Keratinocyte (primary cell): ENCODE measurements around the gene ISG15. TPM values are rescaled to one million over a fixed set of nuclear protein-coding genes. Genes with fewer than 3 reads are reported as not detected.
"Not testable (repeated sequence)": the region's sequence is repeated elsewhere in the genome, so short reads cannot be mapped to it uniquely, and the experiment has no call there.

ENCODE experiments used
- DNase-seq: peaks from one replicate; pipeline ENCODE4 v3.0.0-alpha.2; 2011; ENCODE audit warnings: low read depth, missing footprints, low spot score
- FAIRE-seq: peaks from 2 replicates; lab custom pipeline; 2011; peaks lifted over from hg19 to GRCh38; lab: Jason Lieb, UNC
- H2AFZ ChIP-seq: 2 replicates; pipeline ENCODE4 v1.6.0; 2012; ENCODE audit warnings: low read length, control low read depth, inconsistent platforms; ENCODE audit not compliant: control insufficient read depth
- H3K27ac ChIP-seq: 2 replicates; pipeline ENCODE4 v1.5.1; 2011; ENCODE audit warnings: low read length; ENCODE audit not compliant: control insufficient read depth, insufficient read depth
- H3K27me3 ChIP-seq: 3 replicates; pipeline ENCODE4 v1.6.0; 2011; ENCODE audit warnings: low read length; ENCODE audit not compliant: control insufficient read depth, insufficient read depth; ENCODE audit errors: extremely low read depth
- H3K36me3 ChIP-seq, 2 experiments: 2 replicates in 1 of 2; 3 replicates in 1 of 2; pipeline ENCODE4 v1.5.1; 2011; ENCODE audit warnings: low read length in 2 of 2, mild to moderate bottlenecking in 1 of 2; ENCODE audit not compliant: control insufficient read depth in 2 of 2, insufficient read depth in 2 of 2; ENCODE audit errors: extremely low read depth in 1 of 2
- H3K4me1 ChIP-seq: 3 replicates; pipeline ENCODE4 v1.5.1; 2011; ENCODE audit warnings: low read length; ENCODE audit not compliant: control insufficient read depth, insufficient read depth; ENCODE audit errors: extremely low read depth
- H3K4me2 ChIP-seq: 3 replicates; pipeline ENCODE4 v1.6.0; 2011; ENCODE audit warnings: low read depth, low read length; ENCODE audit not compliant: control insufficient read depth, insufficient read depth; ENCODE audit errors: extremely low read depth
- H3K4me3 ChIP-seq, 3 experiments: fragments of 200-600 bp in 1 of 3; sonication (generic) in 1 of 3; 2 replicates in 2 of 3; 3 replicates in 1 of 3; pipeline ENCODE4 v1.5.1; 2011 to 2016; ENCODE audit warnings: low read length in 3 of 3, mild to moderate bottlenecking in 3 of 3, control low read depth in 2 of 3, inconsistent platforms in 1 of 3, low read depth in 1 of 3, mixed read lengths in 1 of 3, mixed run types in 1 of 3, moderate library complexity in 1 of 3; ENCODE audit not compliant: control insufficient read depth in 2 of 3, insufficient read depth in 2 of 3; ENCODE audit errors: extremely low read depth in 1 of 3
- H3K79me2 ChIP-seq: 2 replicates; pipeline ENCODE4 v1.6.0; 2012; ENCODE audit warnings: low read length; ENCODE audit not compliant: control insufficient read depth, insufficient read depth
- H3K9ac ChIP-seq: 3 replicates; pipeline ENCODE4 v1.6.0; 2011; ENCODE audit warnings: low read length; ENCODE audit not compliant: control insufficient read depth, insufficient read depth; ENCODE audit errors: extremely low read depth
- H3K9me1 ChIP-seq: 3 replicates; pipeline ENCODE4 v1.6.0; 2011; ENCODE audit warnings: low read length; ENCODE audit not compliant: control insufficient read depth, insufficient read depth; ENCODE audit errors: extremely low read depth
- H3K9me3 ChIP-seq: 2 replicates; pipeline ENCODE4 v1.5.1; 2012; ENCODE audit warnings: low read depth, low read length; ENCODE audit not compliant: control insufficient read depth
- H4K20me1 ChIP-seq: 3 replicates; pipeline ENCODE4 v1.6.0; 2011; ENCODE audit warnings: low read length; ENCODE audit not compliant: control insufficient read depth, insufficient read depth; ENCODE audit errors: extremely low read depth
- dilution Hi-C: fragments of 300-500 bp; cut with MboI; formaldehyde crosslinking; loops from one replicate; pipeline ENCODE4 v1.7.0; 2020; ENCODE audit warnings: low sequenced_read_pairs; ENCODE audit not compliant: extremely low pct_ligation_motif_present
- polyA plus RNA-seq, 5 experiments: library from polyadenylated mRNA; depleted of rRNA in 3 of 5; stranded (reverse) in 3 of 5; stranded (forward) in 1 of 5; unstranded in 1 of 5; fragments of >200 nt; gene quantifications; 1 replicate in 1 of 5; 2 replicates in 3 of 5; 3 replicates in 1 of 5; pipeline versions ENCODE4 v1.2.1 to v1.2.3, GENCODE V29; 2011 to 2012; ENCODE audit warnings: missing spikeins in 2 of 5, low read depth in 1 of 5, low replicate concordance in 1 of 5
- TF ChIP-seq, protein P1 (sequence below), 3 experiments: IDR thresholded peaks in 1 of 3; conservative IDR thresholded peaks in 1 of 3; optimal IDR thresholded peaks in 1 of 3; 2 replicates in 2 of 3; 3 replicates in 1 of 3; pipeline versions ENCODE3 to v1.5.1; 2011; ENCODE audit warnings: low read length in 3 of 3, mild to moderate bottlenecking in 3 of 3, moderate library complexity in 2 of 3, control low read depth in 1 of 3, inconsistent platforms in 1 of 3; ENCODE audit not compliant: insufficient read depth in 2 of 3; ENCODE audit errors: extremely low read depth in 1 of 3

Gene ISG15
- polyA plus RNA-seq, 1 donor (not counting 4 experiments of a cell fraction or from before 2014, with no cell fraction given), result 246 TPM

DNA sequence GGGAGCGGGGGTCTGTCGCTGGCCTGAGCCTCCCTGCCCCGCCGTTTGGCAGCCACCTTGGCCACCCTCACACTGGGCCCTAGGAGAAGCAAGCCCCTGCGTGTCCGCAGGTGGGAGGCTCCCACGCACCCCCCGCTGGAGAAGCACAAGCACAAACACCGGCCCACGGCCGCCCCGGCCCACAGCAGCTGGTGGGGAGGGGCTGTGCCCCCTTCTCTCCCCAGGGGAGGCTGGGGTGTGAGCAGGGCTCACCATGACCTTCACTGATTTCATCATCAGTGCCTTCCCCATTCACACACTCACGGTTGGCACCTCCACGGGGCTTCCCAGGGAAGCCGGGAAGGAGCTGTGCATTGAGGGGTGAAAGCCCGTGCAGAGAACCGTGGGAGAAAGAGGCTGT lies 14.5 kb downstream of the ISG15 start:
- H2AFZ ChIP-seq, result no peak overlapping the region
- H3K4me1 ChIP-seq, result peaks cover 37% of the 10 kb centered on the region
- peaks cover 69% of the 10 kb centered on the region for H3K79me2 ChIP-seq
- H3K9me1 ChIP-seq, result peaks cover 5% of the 10 kb centered on the region
- H3K9me3 ChIP-seq, result no peaks in the 10 kb centered on the region
- peaks cover 15% of the 10 kb centered on the region for H4K20me1 ChIP-seq
- dilution Hi-C loops, result no loop called here
- H3K27ac ChIP-seq, result no peak overlapping the region
- FAIRE-seq, result no peak
- H3K4me2 ChIP-seq, result no peak overlapping the region
- H3K9ac ChIP-seq, result no peak overlapping the region
- peaks cover 25 to 29% of the 10 kb centered on the region in 2 experiments for H3K36me3 ChIP-seq
- no peaks in the 10 kb centered on the region for H3K27me3 ChIP-seq
- no peak overlapping the region for H3K4me3 ChIP-seq
- no peak for DNase-seq
- TF ChIP-seq, protein P1, sequence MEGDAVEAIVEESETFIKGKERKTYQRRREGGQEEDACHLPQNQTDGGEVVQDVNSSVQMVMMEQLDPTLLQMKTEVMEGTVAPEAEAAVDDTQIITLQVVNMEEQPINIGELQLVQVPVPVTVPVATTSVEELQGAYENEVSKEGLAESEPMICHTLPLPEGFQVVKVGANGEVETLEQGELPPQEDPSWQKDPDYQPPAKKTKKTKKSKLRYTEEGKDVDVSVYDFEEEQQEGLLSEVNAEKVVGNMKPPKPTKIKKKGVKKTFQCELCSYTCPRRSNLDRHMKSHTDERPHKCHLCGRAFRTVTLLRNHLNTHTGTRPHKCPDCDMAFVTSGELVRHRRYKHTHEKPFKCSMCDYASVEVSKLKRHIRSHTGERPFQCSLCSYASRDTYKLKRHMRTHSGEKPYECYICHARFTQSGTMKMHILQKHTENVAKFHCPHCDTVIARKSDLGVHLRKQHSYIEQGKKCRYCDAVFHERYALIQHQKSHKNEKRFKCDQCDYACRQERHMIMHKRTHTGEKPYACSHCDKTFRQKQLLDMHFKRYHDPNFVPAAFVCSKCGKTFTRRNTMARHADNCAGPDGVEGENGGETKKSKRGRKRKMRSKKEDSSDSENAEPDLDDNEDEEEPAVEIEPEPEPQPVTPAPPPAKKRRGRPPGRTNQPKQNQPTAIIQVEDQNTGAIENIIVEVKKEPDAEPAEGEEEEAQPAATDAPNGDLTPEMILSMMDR (optimal IDR thresholded peaks at IDR 0.05 in 1 of 3, IDR thresholded peaks at IDR 0.05 in 1 of 3, conservative IDR thresholded peaks at IDR 0.05 in 1 of 3; ENCODE audit: extremely low read depth in 1 of 3, insufficient read depth in 2 of 3, low read length in 3 of 3), result no peak

DNA sequence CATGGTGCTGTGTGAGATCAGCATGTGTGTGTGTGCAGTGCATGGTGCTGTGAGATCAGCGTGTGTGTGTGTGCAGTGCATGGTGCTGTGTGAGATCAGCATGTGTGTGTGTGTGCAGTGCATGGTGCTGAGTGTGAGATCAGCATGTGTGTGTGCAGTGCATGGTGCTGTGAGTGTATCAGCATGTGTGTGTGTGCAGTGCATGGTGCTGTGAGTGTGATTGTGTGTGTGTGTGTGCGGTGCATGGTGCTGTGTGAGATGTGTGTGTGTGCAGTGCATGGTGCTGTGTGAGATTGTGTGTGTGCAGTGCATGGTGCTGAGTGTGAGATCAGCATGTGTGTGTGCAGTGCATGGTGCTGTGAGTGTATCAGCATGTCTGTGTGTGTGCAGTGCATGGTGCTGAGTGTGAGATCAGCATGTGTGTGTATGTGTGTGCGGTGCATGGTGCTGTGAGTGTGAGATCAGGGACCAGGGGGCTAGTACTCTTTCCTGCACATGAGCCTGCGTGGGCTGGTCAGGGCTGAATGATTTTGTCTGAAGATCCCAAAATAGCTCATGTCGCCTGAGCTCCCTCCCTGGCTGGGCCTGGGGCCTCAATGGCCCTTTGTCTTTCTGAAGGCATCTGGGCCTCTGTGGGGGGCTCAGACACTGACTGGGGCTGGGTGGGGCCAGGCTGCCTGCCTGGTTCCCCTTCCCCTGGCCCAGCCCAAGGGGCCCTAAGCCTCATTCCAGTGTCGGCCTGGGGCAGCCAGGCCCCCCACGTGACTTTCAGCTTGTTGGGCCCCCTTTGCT lies 17.8 kb downstream of the ISG15 start:
- H3K27ac ChIP-seq, H3K9me1 ChIP-seq, H3K4me2 ChIP-seq, H2AFZ ChIP-seq, H3K4me1 ChIP-seq, H3K9me3 ChIP-seq, H3K9ac ChIP-seq, H3K4me3 ChIP-seq, H3K27me3 ChIP-seq, dilution Hi-C loops, FAIRE-seq, DNase-seq: not testable (repeated sequence)
- H3K36me3 ChIP-seq, result peaks cover 21 to 28% of the 10 kb centered on the region in 2 experiments
- peaks cover 31% of the 10 kb centered on the region for H4K20me1 ChIP-seq
- H3K79me2 ChIP-seq, result peaks cover 55% of the 10 kb centered on the region
